Fibroblast of lung (primary cell): Measurements from ENCODE around the gene RPS6KA3. TPM values are rescaled to one million over a fixed set of nuclear protein-coding genes. Genes with fewer than 3 reads are reported as not detected.

Experiments
- DNase-seq, 2 donors: peaks; one replicate each; pipeline versions ENCODE4 v3.0.0 to v3.0.0-alpha.2; 2010; ENCODE audit warnings: low read depth in 2 of 2
- H2AFZ ChIP-seq: 2 replicates; pipeline ENCODE4 v1.5.1; 2012; ENCODE audit warnings: low read length, control low read depth, inconsistent platforms
- H3K27ac ChIP-seq: 2 replicates; pipeline ENCODE4 v1.5.1; 2011; ENCODE audit warnings: low read length, control low read depth; ENCODE audit not compliant: insufficient read depth
- H3K27me3 ChIP-seq: 2 replicates; pipeline ENCODE4 v1.5.1; 2011; ENCODE audit warnings: mild to moderate bottlenecking, low read length; ENCODE audit not compliant: control insufficient read depth, insufficient read depth
- H3K36me3 ChIP-seq: 2 replicates; pipeline ENCODE4 v1.5.1; 2011; ENCODE audit warnings: low read length; ENCODE audit not compliant: control insufficient read depth, insufficient read depth
- H3K4me1 ChIP-seq: 2 replicates; pipeline ENCODE4 v1.5.1; 2011; ENCODE audit warnings: low read length; ENCODE audit not compliant: control insufficient read depth, insufficient read depth; ENCODE audit errors: extremely low read depth
- H3K4me2 ChIP-seq: 2 replicates; pipeline ENCODE4 v1.5.1; 2011; ENCODE audit warnings: low read length, control low read depth; ENCODE audit not compliant: insufficient read depth; ENCODE audit errors: extremely low read depth
- H3K4me3 ChIP-seq, 4 experiments: fragments of 200-600 bp in 1 of 4; sonication (generic) in 1 of 4; replicated peaks in 1 of 4; 2 replicates each; pipeline ENCODE4 v1.5.1; 2011 to 2016; ENCODE audit warnings: low read length in 4 of 4, low read depth in 3 of 4, mild to moderate bottlenecking in 3 of 4, control low read depth in 2 of 4, inconsistent platforms in 1 of 4, mixed read lengths in 1 of 4; ENCODE audit not compliant: insufficient read depth in 1 of 4; ENCODE audit errors: control extremely low read depth in 1 of 4
- H3K79me2 ChIP-seq: 2 replicates; pipeline ENCODE4 v1.5.1; 2012; ENCODE audit warnings: mild to moderate bottlenecking, low read length, inconsistent platforms; ENCODE audit not compliant: control insufficient read depth, insufficient read depth
- H3K9ac ChIP-seq: 2 replicates; pipeline ENCODE4 v1.5.1; 2011; ENCODE audit warnings: mild to moderate bottlenecking, low read length, control low read depth; ENCODE audit not compliant: insufficient read depth
- H3K9me3 ChIP-seq: 2 replicates; pipeline ENCODE4 v1.5.1; 2012; ENCODE audit warnings: low read depth, low read length; ENCODE audit not compliant: control insufficient read depth, insufficient read depth
- H4K20me1 ChIP-seq: 2 replicates; pipeline ENCODE4 v1.5.1; 2011; ENCODE audit warnings: low read length; ENCODE audit not compliant: control insufficient read depth, insufficient read depth; ENCODE audit errors: extremely low read depth
- CTCF ChIP-seq, 2 donors: IDR thresholded peaks in 1 of 2; conservative IDR thresholded peaks in 1 of 2; 1 replicate in 1 of 2; 2 replicates in 1 of 2; pipeline ENCODE4 v1.5.1; 2011 to 2012; ENCODE audit warnings: low read length in 2 of 2, control low read depth in 1 of 2, inconsistent platforms in 1 of 2, low read depth in 1 of 2, mild to moderate bottlenecking in 1 of 2
- EZH2 ChIP-seq: IDR thresholded peaks from 2 replicates; pipeline ENCODE4 v1.5.1; 2012; ENCODE audit warnings: low read length, control low read depth, mild to moderate bottlenecking; ENCODE audit errors: missing control alignments
- polyA plus RNA-seq, 2 donors: library from polyadenylated mRNA; depleted of rRNA in 1 of 2; stranded (reverse) in 1 of 2; unstranded in 1 of 2; fragments of >200 nt; gene quantifications; 2 replicates each; pipeline ENCODE4 v1.2.1, GENCODE V29; 2011 to 2012; ENCODE audit warnings: missing spikeins in 1 of 2
- total RNA-seq: library from RNA; depleted of rRNA; stranded (reverse); fragments of >200 nt; gene quantifications from 2 replicates; pipeline ENCODE4 v1.2.1, GENCODE V29; 2014

RPS6KA3 gene
- total and polyA plus RNA-seq, 2 donors (not counting 1 experiment from before 2014, with no cell fraction given): 38.5 to 50.2 TPM

- no peak overlapping the region for H3K27ac ChIP-seq
- H3K4me3 ChIP-seq: no peak overlapping the region
- no peaks in the 10 kb centered on the region for H3K36me3 ChIP-seq
- peaks cover 34% of the 10 kb centered on the region for H3K79me2 ChIP-seq
- H3K4me1 ChIP-seq: no peaks in the 10 kb centered on the region
- no peaks in the 10 kb centered on the region for H3K9me3 ChIP-seq
- TF ChIP-seq EZH2 (no peak), CTCF (conservative IDR thresholded peaks at IDR 0.05 in 1 of 2, IDR thresholded peaks at IDR 0.05 in 1 of 2; ENCODE audit: low read depth in 1 of 2, low read length in 2 of 2) (no peak)
- H4K20me1 ChIP-seq: no peaks in the 10 kb centered on the region
- no peak overlapping the region for H2AFZ ChIP-seq
- no peak overlapping the region for H3K9ac ChIP-seq
- H3K4me2 ChIP-seq: no peak overlapping the region
- no peak for DNase-seq
- H3K27me3 ChIP-seq: no peaks in the 10 kb centered on the region
Observed at GRCh38 chrX:20260885-20261284, 5.8 kb downstream of the RPS6KA3 start.

GRCh38 chrX:20254712-20255299 is 11.9 kb downstream of the RPS6KA3 start:
- Histone ChIP-seq H3K4me1 (peaks cover 2% of the 10 kb centered on the region), H3K9ac (no peak overlapping the region), H4K20me1 (no peaks in the 10 kb centered on the region), H2AFZ (no peak overlapping the region), H3K4me3 (no peak overlapping the region), H3K36me3 (no peaks in the 10 kb centered on the region), H3K9me3 (no peaks in the 10 kb centered on the region), H3K27ac (no peak overlapping the region), H3K79me2 (no peaks in the 10 kb centered on the region), H3K27me3 (no peaks in the 10 kb centered on the region), H3K4me2 (no peak overlapping the region)
- TF ChIP-seq CTCF (conservative IDR thresholded peaks at IDR 0.05 in 1 of 2, IDR thresholded peaks at IDR 0.05 in 1 of 2; ENCODE audit: low read depth in 1 of 2, low read length in 2 of 2) (no peak), EZH2 (no peak)
- peak; percentile 60 to 70 for DNase-seq

GRCh38 chrX:20253232-20253543 is 13.5 kb downstream of the RPS6KA3 start:
- H3K9me3 ChIP-seq: no peaks in the 10 kb centered on the region
- H4K20me1 ChIP-seq: no peaks in the 10 kb centered on the region
- H3K27ac ChIP-seq: no peak overlapping the region
- H2AFZ ChIP-seq: no peak overlapping the region
- no peak overlapping the region for H3K4me3 ChIP-seq
- peaks cover 2% of the 10 kb centered on the region for H3K4me1 ChIP-seq
- no peaks in the 10 kb centered on the region for H3K79me2 ChIP-seq
- no peak overlapping the region for H3K9ac ChIP-seq
- TF ChIP-seq CTCF (conservative IDR thresholded peaks at IDR 0.05 in 1 of 2, IDR thresholded peaks at IDR 0.05 in 1 of 2; ENCODE audit: low read depth in 1 of 2, low read length in 2 of 2): no peak
- TF ChIP-seq EZH2: no peak
- H3K36me3 ChIP-seq: no peaks in the 10 kb centered on the region
- DNase-seq: no peak
- H3K27me3 ChIP-seq: no peaks in the 10 kb centered on the region
- H3K4me2 ChIP-seq: no peak overlapping the region
